ENCODE data around the gene CAMSAP2.

- TF ChIP-seq POLR2AphosphoS5 (IDR thresholded peaks at IDR 0.05) (no peak), POLR2A (IDR thresholded peaks at IDR 0.05) (no peak)
Measured at GRCh38 chr1:200894712-200895442, 156.2 kb downstream of the CAMSAP2 start, which contains the start of gene INAVA.
